Uterus (tissue), 2 donors: Measurements from ENCODE around the gene SLC4A1AP.

Source experiments
- POLR2A ChIP-seq, 2 donors: fragments of 450-650 bp; IDR thresholded peaks; one replicate each; pipeline ENCODE4 v1.6.1; 2016; ENCODE audit warnings: antibody characterized with exemption in 2 of 2, mild to moderate bottlenecking in 1 of 2, moderate library complexity in 1 of 2
- TF ChIP-seq, protein P1 (sequence below), 4 experiments: fragments of 200-600 bp in 2 of 4; fragments of 450-650 bp in 2 of 4; sonication (generic) in 2 of 4; IDR thresholded peaks; one replicate each; pipeline ENCODE4 v1.5.1; 2016 to 2019; ENCODE audit warnings: antibody characterized with exemption in 4 of 4, mild to moderate bottlenecking in 2 of 4, moderate library complexity in 1 of 4

DNA sequence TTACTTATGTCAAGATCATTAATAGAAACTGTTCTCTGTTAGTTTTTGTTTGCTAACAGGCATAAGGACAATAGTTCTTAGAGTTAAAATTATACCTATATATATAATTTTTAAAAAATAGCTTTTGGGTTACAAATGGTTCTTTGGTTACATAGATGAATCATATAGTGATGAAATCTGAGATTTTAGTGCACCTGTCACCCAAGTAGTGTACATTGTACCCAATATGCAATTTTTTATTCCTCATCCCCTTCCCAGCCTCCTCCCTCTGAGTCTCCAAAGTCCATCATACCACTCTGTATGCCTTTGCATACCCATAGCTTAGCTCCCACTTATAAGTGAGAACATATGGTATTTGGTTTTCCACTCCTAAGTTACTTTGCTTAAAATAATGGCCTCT, 26.4 kb downstream of the SLC4A1AP start:
- TF ChIP-seq, protein P1, sequence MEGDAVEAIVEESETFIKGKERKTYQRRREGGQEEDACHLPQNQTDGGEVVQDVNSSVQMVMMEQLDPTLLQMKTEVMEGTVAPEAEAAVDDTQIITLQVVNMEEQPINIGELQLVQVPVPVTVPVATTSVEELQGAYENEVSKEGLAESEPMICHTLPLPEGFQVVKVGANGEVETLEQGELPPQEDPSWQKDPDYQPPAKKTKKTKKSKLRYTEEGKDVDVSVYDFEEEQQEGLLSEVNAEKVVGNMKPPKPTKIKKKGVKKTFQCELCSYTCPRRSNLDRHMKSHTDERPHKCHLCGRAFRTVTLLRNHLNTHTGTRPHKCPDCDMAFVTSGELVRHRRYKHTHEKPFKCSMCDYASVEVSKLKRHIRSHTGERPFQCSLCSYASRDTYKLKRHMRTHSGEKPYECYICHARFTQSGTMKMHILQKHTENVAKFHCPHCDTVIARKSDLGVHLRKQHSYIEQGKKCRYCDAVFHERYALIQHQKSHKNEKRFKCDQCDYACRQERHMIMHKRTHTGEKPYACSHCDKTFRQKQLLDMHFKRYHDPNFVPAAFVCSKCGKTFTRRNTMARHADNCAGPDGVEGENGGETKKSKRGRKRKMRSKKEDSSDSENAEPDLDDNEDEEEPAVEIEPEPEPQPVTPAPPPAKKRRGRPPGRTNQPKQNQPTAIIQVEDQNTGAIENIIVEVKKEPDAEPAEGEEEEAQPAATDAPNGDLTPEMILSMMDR (IDR thresholded peaks at IDR 0.05): no peak
- TF ChIP-seq POLR2A (IDR thresholded peaks at IDR 0.05): no peak
